ENCODE data around the gene SLC17A6.

The SLC17A6 gene

DNA sequence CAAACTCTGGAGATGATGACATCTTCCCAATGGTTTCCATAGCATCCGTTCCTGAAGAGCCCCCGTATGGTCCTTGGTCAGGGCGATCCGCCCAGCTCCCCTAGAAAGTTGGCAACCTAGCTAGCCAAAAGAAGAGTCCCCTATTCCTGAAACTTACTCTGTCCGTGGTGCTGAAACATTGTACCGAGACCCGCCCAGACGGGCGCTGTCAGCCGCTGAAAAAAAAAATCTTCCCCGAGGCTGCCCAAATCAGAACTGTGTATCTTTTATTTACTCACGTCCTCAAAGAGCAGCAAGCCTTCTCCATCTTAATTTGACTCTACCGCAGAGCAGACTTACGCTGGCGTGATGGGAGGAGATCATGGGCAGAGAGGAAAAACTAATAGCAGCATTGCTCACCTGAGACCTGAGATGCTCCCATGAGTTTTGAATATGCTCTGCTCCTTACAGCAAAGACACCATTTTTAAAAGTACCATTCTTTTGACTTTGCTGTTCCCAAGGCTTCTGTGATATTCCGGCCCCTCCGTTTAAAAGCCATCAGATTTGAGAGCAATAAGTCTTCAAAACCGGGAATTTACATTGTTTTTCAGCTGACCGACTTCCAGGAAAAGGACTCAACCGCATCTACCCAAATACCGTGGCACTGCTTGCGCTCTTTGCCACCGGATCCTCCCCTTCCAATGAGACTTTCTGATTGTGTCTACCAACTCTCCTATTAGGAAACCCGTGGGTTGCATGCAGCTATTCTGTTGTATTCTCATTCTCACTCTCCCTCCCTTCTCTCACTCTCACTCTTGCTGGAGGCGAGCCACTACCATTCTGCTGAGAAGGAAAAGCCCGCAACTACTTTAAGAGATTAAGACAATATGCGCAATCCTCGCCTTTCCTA lies at the start of gene SLC17A6:
SLC17A6 (plus strand) TSS at position 786 of the 890 bp plus-strand sequence. CDS start 153 bp downstream, outside the sequence.
- DNase-seq, result no peak

DNA sequence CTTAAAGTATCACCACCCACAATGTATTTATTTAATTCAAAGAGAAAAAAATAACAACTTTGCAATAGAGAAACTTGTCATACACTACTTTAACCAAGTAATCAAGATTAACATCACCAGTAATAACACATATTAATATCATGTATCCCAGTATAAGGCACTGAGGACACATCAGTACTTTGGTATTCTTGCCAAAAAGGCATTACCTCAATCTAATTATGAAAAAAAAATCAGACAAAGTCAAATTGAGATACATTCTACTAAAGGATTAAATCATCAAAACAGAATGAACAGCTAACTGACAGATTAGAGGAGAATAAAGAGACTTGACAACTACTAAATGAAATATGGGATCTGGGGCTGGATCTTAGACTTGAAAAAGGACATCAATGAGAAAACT lies 35.8 kb upstream of the SLC17A6 start:
- no peak for DNase-seq

DNA sequence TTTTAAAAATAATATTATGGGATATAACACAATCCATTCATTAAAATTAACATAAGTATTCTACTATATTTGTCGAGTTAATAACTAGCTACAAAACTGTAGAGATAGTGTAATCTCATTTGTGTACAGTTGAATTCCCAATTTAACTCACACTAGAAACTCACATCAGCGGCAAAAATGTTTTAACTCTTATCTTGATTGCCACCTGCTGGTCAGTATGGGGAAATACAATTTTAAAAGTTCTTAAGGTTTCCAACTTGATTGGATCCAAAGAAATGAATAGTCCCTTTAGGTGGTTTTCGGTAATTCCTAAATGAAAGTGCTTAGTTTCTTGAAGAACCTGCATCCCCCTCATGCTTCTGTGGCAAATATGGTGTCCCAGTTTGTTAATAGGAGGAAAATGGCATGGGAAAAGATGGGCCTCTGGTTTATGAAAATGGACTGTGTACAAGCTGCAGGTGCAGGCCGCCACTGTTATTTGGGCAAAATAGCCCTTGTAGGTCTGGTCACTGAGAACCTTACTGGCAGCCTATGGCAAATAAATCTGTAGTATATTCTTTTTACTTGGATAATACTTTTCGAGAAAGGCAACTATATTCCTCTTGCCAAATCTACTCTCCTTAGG lies 33.7 kb upstream of the SLC17A6 start:
- DNase-seq, result no peak

DNA sequence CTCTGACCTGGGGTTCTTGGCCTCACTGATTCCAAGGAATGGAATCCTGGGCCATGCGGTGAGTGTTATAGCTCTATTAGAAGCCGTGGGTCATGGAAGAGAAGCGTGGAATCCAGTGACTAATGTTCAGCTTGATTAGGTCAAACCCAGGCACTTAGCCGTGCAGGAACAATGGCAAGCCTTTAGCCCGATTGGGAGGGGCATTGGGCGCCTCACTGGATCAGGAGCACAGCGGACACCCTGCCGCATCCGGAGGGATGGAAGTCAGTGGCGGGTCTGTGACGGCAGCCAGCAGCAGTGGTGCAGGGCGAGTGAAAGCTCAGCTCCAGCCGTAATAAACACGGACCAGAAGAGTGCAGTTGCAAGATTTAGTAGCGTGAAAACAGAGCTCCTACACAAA lies 20.5 kb upstream of the SLC17A6 start:
- DNase-seq, result no peak

DNA sequence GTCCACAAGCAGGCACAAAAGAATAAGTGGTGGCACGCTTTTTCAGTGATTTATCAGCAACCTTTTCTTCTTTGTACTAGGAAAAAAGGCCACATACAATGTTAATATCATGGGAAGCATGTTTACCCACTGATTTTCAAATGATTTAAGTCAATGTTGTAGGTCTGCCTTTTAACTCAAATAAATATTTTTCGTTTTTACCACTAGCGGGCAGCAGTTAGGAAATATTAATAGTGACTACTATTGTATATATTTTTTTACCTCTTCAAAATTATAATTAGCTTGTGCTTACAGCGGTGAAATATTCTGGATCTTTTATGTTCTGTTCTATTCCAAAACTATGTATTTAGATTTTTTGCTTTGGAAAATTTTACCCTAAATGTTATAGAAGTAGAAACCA lies 6.4 kb upstream of the SLC17A6 start:
- no peak for DNase-seq

DNA sequence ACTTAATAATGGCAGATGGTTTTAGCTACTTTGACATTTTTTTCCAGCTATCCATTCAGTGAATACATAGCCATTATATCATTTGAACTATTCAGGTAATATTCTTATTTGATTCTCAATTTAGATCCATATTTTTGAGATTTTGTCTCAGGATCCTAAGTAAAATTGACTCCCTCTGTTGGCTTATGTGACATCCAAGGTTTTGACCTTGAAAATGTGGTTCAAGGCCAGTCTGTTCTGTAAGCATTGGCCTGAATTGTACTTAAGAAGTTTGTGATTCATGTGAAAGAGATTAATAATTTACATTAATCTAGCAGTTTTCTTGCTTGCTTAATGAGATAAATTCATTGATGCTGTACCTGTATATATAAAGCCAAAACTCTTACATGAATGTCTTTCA lies 1.6 kb upstream of the SLC17A6 start:
- no peak for DNase-seq

DNA sequence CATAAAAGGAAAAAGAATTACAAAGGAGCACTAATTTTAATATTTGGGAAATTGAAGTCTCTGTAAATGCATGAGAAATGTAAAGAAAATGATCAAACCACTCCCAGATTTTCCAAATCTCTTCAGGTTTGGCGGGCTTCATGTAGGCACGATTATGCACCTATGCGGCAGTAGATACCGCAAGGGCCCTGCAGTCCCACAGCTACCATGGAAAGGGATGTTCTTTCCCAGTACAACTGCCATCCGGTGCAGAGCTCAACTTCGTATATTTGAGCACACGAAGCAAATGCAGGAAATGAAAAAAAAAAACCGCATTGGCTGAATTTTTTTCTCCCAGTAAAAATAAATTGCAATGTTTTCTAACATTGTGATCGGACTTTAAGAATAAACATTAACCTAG lies 1.4 kb downstream of the SLC17A6 start:
- no peak for DNase-seq

DNA sequence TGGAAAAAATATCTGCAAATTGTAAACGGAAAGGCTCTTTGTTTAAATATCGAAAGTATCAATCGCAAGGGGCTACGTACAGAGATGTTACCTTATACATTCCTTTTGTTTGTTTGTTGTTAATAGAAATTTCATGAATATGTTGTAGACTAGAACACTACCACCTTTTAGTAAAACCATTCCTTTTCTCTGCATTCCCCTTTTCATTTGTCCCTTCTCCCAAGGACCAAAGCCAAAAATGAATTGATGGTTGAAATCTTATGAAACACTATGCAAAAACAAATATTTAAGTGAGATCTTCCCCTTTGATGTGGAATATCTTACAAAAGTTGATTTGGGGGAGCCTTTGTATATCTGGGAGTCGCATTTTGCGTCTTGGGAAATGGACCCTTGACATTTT lies 2.1 kb downstream of the SLC17A6 start:
- DNase-seq, result no peak

DNA sequence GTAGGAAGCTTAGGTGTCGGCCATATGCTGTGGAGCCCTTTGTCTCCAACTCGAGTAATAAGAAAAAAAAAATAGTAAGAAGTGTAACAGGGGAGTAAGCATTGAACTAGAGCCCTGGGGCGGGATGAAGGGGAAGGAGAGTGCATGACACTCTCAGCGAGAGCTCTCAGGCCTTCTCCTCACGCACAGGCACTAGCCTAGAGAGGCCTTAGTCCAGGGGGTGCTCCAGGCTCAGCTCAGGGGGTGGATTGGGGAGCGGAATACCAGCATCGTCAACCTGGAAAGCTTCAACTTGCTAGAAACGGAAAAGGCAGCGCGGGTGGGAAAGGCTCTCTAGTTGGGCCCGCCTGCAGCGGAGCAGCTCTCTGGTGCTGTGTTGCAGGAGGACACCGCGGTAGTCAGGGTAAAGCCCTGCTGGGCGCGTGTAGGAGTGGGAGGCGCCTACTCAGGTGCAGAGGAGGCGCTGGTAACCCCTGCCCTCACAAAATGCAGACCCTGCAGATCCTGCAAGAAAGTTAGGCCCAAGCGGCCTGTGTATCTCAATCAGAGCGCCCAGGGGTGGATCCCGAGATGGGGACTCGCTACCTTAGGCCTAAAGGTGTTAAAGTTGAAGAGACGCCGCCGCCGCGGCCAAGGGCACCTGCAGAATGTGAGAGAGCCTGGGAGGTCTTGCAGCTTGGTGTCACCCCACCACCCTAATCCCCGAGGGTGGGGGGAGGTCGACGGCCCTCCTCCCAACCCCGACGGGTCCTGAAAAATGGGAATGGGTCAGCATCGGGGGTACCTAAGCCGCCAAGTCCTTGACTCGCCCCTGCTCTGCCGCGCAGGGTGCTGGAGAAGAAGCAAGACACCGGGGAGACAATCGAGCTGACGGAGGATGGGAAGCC lies 2.8 kb downstream of the SLC17A6 start:
- no peak for DNase-seq

DNA sequence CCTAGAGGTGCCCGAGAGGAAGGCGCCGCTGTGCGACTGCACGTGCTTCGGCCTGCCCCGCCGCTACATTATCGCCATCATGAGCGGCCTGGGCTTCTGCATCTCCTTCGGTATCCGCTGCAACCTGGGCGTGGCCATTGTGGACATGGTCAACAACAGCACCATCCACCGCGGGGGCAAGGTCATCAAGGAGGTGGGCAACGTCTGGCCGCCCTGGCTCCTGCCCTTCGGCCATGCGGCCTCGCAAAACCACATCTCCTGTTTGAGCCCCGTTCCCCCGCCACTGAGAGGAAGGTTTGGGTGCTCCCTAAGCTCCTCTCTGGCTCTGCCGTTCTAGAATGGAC lies 3.4 kb downstream of the SLC17A6 start:
- DNase-seq, result no peak

DNA sequence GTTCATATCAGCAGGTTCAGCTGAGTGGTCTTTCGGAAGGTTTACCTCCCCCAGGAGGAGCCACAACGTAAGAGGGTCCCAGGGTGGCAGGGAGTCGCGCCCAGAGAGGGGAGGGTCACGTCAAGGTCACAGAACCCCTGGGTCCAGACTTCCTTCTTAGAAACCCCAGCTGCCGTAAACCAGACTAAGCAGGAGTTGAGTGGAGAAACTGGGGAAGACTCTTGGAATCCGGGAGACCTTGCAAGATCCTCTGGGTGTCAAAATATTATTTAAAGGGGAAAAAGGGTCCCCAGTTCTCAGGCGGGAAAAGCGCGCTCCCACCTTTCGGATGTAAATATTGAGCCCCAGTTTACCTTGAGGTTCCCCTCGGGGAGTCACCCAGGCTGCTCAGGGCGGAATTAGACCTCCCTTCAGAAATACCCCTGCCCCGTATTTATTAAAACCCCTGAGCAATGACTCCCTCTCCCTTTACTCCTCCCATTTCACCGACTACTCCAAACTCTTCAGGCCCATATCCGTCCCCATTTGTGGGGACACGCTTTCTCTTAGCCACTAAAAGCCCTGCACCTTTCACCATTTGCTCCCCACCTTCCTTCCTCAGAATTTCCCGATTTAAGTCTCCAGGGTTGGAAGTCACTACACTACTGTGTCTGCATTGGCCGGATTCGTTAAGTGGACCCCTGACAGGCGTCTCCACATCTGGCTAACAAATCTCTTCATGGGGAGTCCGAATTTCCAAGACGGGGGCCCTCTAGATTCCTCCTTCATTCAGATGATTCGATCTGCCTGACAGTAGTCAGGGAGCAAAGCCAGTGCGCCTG lies 4.2 kb downstream of the SLC17A6 start:
- no peak for DNase-seq

DNA sequence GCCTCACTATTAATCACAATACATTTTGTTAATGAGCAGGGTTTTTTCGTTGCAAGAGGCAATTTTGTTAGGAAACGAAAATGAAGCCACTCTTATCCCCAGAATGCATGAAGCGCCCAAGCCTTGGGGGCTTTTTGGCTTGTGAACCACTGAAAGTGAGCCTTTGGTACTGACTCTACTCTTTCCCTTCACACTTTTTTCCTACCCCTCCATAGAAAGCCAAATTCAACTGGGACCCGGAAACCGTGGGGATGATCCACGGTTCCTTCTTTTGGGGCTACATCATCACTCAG lies 4.8 kb downstream of the SLC17A6 start:
- DNase-seq, result no peak

DNA sequence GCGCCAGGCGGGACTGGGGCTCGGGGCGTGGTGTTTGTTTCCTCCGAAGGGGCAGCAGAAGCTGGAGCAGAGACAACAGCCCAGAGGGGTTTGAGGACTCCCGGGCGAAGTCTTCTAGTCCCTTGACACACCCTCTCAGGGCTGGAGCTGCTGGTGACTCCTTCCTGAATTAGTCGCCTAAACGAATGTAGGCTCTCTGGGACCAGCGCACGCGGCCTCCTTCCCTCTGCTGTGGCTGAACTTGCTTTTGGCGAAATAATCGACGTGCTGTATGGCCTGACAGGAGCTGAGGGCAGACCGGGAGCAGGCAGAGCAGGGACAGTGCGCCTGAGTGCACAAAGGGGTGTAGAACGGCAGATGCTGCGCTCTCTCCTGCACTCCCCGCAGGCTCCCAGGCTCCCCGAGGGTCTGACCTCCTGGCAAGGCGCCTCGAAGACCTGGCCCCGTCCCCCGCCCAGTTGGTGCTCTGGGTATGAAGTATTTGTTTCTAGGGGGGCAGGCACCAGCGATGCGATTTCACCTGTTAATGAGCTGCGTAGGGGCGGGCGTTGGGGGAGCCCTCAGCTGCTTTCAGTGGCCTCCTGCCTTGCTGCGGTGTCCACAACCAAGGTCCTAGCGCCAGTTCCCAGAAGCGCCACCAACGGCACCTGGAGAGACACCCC lies 5.3 kb downstream of the SLC17A6 start:
- DNase-seq, result no peak

DNA sequence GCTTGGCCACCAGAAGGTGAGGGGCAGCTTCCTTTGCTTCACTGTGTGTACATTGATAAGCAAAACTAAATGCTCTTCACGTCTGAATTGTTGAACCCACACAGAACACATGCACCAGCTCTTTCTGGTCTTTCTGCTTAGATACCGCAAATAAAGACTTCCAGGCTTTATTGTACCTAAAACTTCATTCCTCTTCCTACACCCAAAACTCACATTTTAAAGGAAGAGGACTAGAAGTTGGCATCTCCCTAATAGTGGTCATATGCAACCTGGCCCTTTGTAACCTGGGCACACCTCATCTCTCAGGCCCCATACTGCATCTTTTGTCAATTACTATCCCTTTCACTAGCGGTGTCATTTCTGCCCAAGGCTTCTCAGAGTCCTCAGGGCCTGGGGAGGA lies 5.9 kb downstream of the SLC17A6 start:
- no peak for DNase-seq

DNA sequence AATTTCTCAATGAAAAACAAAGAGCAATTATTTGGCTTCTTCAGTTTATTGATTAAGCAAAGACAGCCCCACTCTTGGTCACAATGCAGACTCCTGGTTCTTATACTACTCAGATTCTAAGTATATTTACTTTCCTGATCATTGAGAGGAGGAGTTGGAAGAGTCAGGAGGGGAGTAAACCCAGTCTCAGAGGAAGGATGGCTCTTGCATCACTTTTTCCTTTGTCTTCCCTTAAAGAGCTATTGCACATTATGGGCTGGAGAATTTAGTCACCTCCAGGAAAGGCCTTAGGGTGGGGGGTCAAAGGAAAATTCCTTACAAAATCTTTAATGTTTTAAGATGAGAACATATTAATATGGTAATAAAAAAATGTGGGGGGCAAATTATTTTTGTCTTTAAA lies 8.1 kb downstream of the SLC17A6 start:
- no peak for DNase-seq

DNA sequence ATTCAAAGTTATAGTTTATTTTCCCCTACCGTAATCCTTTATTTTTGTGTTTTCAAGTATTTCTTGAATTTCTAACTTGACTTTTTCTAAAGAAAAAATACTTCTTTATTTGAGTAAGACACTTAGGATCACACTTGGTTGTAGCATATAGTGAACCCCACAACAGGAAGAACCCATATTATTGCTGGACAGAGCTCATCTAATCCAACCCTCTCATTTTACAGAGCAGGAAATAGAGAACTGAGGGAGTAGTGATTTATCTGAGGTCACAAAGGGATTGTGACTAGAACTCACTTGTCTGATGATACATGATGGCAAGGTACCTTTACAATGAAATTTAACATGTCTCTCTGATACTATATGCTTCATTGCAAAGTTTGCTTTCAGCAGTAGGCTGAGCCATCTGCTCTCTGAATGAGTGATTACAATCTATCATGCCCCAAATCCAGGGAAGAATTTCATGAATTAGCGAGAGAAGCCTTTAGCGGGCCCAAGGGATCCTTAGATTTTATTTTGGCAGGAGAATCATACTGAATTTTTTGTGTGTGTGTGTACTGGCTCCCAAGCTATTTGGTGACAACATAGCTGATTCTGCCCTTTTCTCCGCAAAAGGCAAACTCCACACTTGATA lies 9.8 kb downstream of the SLC17A6 start:
- DNase-seq, result no peak

DNA sequence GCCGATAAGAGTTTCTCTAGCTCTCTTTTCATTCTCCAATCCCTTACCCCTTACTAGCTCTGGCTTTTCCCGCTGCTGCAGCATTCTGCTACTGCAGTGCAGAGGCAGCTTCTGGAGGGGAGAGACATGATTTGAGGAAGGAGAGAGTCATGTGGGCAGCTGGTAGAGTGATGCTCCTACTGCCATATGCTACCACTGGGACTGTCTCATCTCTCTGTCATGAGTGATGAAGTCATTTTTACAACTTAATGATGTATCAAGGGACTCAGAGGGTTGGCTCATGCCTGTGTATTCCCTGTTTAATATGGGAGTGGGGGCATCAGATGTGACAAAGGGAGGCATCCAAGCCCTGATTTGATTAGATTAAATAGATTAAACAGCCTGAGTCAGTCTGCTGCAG lies 11.3 kb downstream of the SLC17A6 start:
- DNase-seq, result no peak

DNA sequence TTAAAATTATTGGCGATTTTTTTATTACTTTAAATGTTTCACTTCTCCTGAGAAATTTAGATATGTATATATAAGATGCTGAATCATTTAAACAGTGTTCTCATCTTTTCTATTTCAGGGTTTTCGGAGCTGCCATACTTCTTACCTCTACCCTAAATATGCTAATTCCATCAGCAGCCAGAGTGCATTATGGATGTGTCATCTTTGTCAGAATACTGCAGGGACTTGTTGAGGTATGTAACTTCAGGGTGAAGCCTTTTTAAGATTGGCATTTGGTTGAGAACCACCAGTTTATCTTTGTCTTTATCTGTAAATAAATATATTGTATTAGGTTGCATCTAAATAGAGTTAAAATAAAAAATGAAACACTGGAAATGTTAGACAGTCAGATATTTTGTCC lies 21.1 kb downstream of the SLC17A6 start:
- no peak for DNase-seq

DNA sequence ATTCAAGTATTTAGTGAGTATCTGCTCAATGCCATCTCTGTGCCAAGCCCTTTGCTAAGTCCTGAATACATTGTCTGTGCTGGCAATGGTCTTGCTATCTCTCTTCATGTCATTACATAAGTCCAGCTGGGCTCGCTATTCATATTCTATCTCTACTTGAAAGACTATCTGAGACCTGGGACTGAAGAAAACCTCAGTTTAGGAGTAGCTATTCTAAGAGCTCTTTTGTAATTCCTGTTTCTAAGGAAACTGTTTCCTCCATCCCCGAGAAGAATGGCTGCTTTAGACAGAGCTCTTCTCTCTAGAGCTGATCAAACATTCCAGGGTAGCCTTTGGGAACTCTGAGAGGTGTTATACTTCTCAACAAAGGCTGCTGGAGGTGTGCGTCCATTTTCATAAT lies 33.0 kb downstream of the SLC17A6 start:
- DNase-seq, result no peak

DNA sequence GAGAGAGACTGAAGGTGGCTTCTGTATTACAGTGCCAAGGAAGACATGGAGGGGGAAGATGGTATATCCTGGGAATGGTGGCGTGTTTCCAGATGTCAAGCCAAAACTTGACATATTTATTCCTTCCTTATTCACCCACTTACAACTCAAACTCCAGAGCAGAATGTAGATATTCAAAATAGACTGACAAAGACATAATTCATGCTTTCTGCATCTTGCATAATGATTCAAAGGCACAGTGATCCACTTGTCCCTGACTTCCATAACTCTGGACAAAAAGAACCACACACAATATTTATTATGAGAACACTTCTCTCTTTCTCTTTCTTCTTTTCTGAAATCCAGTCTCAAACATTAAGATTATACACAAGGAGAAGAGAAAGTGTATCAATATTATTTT lies 48.9 kb downstream of the SLC17A6 start:
- no peak for DNase-seq

DNA sequence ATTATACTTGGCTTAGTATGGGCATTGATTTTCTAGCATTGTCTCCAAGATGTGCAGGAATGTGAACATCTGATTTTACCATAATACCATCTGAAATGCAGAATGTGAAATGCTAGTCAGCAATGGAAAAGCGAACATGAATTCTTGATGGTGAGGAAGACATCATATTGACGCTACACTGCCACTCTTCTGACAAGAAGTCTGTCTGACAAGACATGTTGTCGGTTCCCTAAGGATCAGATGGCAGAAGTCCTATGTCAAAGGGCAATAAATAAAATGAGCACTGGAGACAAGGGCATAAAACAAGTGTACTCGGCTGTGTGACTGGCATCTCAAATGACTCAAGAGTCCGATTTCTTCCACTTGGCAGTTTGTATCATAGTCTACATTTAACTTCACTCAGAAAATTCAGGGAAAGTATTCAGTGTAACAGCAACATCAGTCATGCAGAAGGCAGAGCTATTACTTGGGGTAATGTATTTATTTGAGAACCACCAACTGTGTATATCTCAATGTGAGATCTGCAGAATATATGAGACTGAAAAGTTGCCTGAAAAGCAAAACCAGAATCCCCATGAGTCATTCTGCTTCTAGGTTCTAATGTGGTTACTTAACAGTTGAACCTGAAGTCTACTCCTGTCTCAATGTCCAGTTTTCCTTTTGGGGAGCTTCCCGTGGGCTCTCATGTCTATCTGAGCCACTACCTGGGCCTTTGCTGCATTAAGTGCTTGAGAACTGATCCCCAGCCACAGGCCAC lies 51.5 kb downstream of the SLC17A6 start:
- DNase-seq, result no peak
